MV-4-11 (cell line): ENCODE measurements around the gene NPRL2.
A peak's percentile ranks its signal among the peaks of the same experiment; 100 is the strongest.
"Not testable (repeated sequence)": the region's sequence is repeated elsewhere in the genome, so short reads cannot be mapped to it uniquely, and the experiment has no call there.

ENCODE experiments used
- DNase-seq: peaks from one replicate; lab custom pipeline; 2025; lab: John Stamatoyannopoulos, UW

The NPRL2 gene

GRCh38 chr3:50327129-50327528 lies 23.4 kb downstream of the NPRL2 start:
- no peak for DNase-seq

- no peak for DNase-seq
Observed at GRCh38 chr3:50326182-50326541, 24.4 kb downstream of the NPRL2 start.

GRCh38 chr3:50325497-50326181 lies 24.9 kb downstream of the NPRL2 start:
- DNase-seq = no peak

- DNase-seq = no peak
Observed at GRCh38 chr3:50325113-50325480, 25.5 kb downstream of the NPRL2 start.

- DNase-seq = peak; percentile 46
Observed at GRCh38 chr3:50324351-50325112, 26.0 kb downstream of the NPRL2 start.

GRCh38 chr3:50323614-50324199 lies 26.9 kb downstream of the NPRL2 start:
- no peak for DNase-seq

- no peak for DNase-seq
Observed at GRCh38 chr3:50323092-50323600, 27.4 kb downstream of the NPRL2 start.

GRCh38 chr3:50322386-50323091 lies 28.0 kb downstream of the NPRL2 start, which contains the start of gene HYAL2:
Gene HYAL2, minus strand, starts transcription at chr3:50322745. Its CDS starts 2,256 bp downstream, at chr3:50320489.
- DNase-seq = no peak

GRCh38 chr3:50322115-50322385 lies 28.5 kb downstream of the NPRL2 start:
- no peak for DNase-seq

- DNase-seq = peak; percentile 78
Observed at GRCh38 chr3:50321336-50322114, 29.1 kb downstream of the NPRL2 start.

GRCh38 chr3:50320853-50321335 lies 29.7 kb downstream of the NPRL2 start:
- DNase-seq = peak; percentile 29

- DNase-seq = no peak
Observed at GRCh38 chr3:50319894-50320625, 30.5 kb downstream of the NPRL2 start.

GRCh38 chr3:50319181-50319893 lies 31.2 kb downstream of the NPRL2 start:
- no peak for DNase-seq

- DNase-seq = no peak
Observed at GRCh38 chr3:50318615-50319014, 32.0 kb downstream of the NPRL2 start.

GRCh38 chr3:50318163-50318562 lies 32.4 kb downstream of the NPRL2 start:
- no peak for DNase-seq

- DNase-seq = no peak
Observed at GRCh38 chr3:50317300-50317699, 33.3 kb downstream of the NPRL2 start.

- no peak for DNase-seq
Observed at GRCh38 chr3:50316657-50317242, 33.8 kb downstream of the NPRL2 start.

GRCh38 chr3:50314816-50315215 lies 35.8 kb downstream of the NPRL2 start:
- DNase-seq = no peak

- DNase-seq = no peak
Observed at GRCh38 chr3:50314342-50314741, 36.2 kb downstream of the NPRL2 start.

GRCh38 chr3:50312041-50312440 lies 38.5 kb downstream of the NPRL2 start:
- not testable (repeated sequence) for DNase-seq
